OCI-LY1 (cell line): ENCODE results near the gene LTBP1.

Experiments used
- CTCF ChIP-seq: fragments of 200-600 bp; sonication (generic), shearing (Covaris generic); IDR thresholded peaks from 2 replicates; pipeline ENCODE4 v1.5.1; 2017; ENCODE audit warnings: mild to moderate bottlenecking, antibody characterized with exemption, low read length, moderate library complexity, mixed read lengths
- EZH2 ChIP-seq: fragments of 200-600 bp; sonication (generic), shearing (Covaris generic); IDR thresholded peaks from 2 replicates; pipeline ENCODE4 v1.8.0; 2017; ENCODE audit warnings: borderline replicate concordance, mixed run types, mild to moderate bottlenecking, antibody characterized with exemption, low read length, moderate library complexity, mixed read lengths

DNA sequence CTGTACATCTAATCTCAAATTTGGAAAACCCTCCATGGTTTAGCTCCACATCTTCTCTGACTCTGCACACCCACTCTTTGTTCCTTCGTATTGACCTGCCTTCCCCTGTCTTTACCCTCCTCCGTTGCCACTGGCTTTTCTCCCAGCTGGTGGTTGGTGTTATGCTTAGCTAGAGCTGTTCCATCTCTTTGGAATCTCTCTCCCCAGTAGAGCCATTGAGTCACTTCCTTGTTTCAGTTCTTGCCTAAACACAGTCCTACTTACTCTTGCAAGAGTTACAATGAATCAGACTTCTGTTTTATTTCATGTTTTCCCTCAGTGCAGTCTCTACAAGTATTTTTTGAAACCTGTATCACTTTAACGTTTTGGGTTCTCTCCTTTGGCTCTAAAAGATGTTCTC lies 263.9 kb downstream of the LTBP1 start:
- TF ChIP-seq CTCF (no peak), EZH2 (no peak)
